RWPE2 (cell line): ENCODE measurements around the gene KXD1.
"Not testable (repeated sequence)": the region's sequence is repeated elsewhere in the genome, so short reads cannot be mapped to it uniquely, and the experiment has no call there.

Source experiments
- ATAC-seq: fragments of 200-7000 bp; cut with Tn5 transposase; 3 replicates; pipeline ENCODE4 v1.9.1; 2021; ENCODE audit warnings: low read depth
- DNase-seq: peaks from one replicate; pipeline ENCODE4 v3.0.0-alpha.2; 2020; ENCODE audit warnings: low spot score
- H3K27ac ChIP-seq: fragments of 450-650 bp; 2 replicates; pipeline ENCODE4 v1.5.1; 2017; ENCODE audit warnings: mild to moderate bottlenecking; ENCODE audit not compliant: poor library complexity, severe bottlenecking
- H3K27me3 ChIP-seq: fragments of 250-450 bp; sonication (Bioruptor Pico); 2 replicates; pipeline ENCODE4 v1.5.1; 2021; ENCODE audit warnings: mild to moderate bottlenecking, moderate library complexity; ENCODE audit not compliant: insufficient read depth, poor library complexity, severe bottlenecking
- H3K36me3 ChIP-seq: fragments of 250-450 bp; sonication (Bioruptor Pico); 2 replicates; pipeline ENCODE4 v1.5.1; 2020; ENCODE audit warnings: low read depth, mild to moderate bottlenecking, moderate library complexity
- H3K4me1 ChIP-seq: fragments of 250-450 bp; sonication (Bioruptor Pico); 2 replicates; pipeline ENCODE4 v1.5.1; 2021; ENCODE audit warnings: mild to moderate bottlenecking, moderate library complexity; ENCODE audit not compliant: insufficient read depth, poor library complexity, severe bottlenecking
- H3K4me3 ChIP-seq: fragments of 250-450 bp; sonication (Bioruptor Pico); 2 replicates; pipeline ENCODE4 v1.5.1; 2021; ENCODE audit warnings: mild to moderate bottlenecking, moderate library complexity; ENCODE audit not compliant: severe bottlenecking
- H3K9me3 ChIP-seq: fragments of 250-450 bp; sonication (Bioruptor Pico); 2 replicates; pipeline ENCODE4 v1.5.1; 2021; ENCODE audit warnings: mild to moderate bottlenecking, moderate library complexity; ENCODE audit not compliant: severe bottlenecking
- CTCF ChIP-seq: fragments of 450-650 bp; IDR thresholded peaks from one replicate; pipeline ENCODE4 v1.5.1; 2017; ENCODE audit warnings: mild to moderate bottlenecking, moderate library complexity; ENCODE audit not compliant: poor library complexity, severe bottlenecking

The KXD1 gene

GRCh38 chr19:18533058-18533457 is 24.6 kb upstream of the KXD1 start:
- H3K4me3 ChIP-seq: no peak overlapping the region
- H3K27me3 ChIP-seq: no peaks in the 10 kb centered on the region
- DNase-seq: peak; percentile 47
- no peak overlapping the region for H3K27ac ChIP-seq
- ATAC-seq: no peak
- H3K4me1 ChIP-seq: no peaks in the 10 kb centered on the region
- H3K36me3 ChIP-seq: peaks cover 49% of the 10 kb centered on the region
- TF ChIP-seq CTCF: no peak
- no peaks in the 10 kb centered on the region for H3K9me3 ChIP-seq

DNA sequence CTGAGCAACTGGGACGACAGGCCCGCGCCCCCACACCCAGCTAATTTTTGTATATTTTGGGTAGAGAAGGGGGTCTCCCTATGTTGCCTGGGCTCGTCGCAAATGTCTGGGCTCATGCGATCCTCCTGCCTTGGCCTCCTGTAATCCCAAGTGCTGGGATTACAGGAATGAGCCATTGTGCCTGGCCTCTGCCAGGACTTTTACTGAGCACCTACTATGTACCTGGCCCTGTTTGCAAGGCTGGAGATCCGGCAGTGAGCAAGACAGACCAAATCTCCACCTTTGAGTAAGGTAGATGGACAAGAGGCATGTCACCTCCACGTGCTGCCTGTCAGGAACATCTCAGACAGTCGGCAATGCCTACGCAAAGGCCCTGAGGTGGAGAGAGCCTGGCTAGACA is 21.2 kb upstream of the KXD1 start:
- H3K27ac ChIP-seq: no peak overlapping the region
- H3K27me3 ChIP-seq: no peaks in the 10 kb centered on the region
- DNase-seq (no peak), ATAC-seq (no peak)
- no peaks in the 10 kb centered on the region for H3K4me1 ChIP-seq
- no peak for TF ChIP-seq CTCF
- no peaks in the 10 kb centered on the region for H3K9me3 ChIP-seq
- peaks cover 66% of the 10 kb centered on the region for H3K36me3 ChIP-seq
- H3K4me3 ChIP-seq: no peak overlapping the region

DNA sequence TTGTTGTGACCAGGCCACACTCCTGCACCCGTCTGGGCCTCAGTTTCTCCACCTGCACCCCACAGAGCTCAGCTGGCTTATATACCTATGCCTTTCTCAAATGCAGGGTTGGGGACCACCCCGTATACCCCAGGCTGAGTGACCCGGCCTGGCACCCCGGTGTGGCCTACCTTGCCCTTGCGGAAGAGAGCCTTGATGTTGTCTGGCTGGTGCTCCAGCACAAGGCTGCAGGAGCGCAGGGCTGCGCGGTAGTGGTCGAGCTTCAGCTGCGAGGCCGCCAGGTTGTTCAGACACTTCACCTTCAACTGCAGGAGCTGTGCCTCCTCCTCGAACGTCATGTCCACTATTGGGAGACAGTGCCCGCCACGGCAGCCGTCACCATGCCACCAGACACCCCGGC is 20.2 kb upstream of the KXD1 start:
- TF ChIP-seq CTCF: no peak
- Histone ChIP-seq H3K9me3 (no peaks in the 10 kb centered on the region), H3K4me3 (no peak overlapping the region), H3K27me3 (no peaks in the 10 kb centered on the region), H3K4me1 (no peaks in the 10 kb centered on the region), H3K36me3 (peaks cover 61% of the 10 kb centered on the region), H3K27ac (no peak overlapping the region)
- no peak for ATAC-seq
- no peak for DNase-seq

GRCh38 chr19:18538115-18538514 is 19.6 kb upstream of the KXD1 start:
- H3K4me1 ChIP-seq: no peaks in the 10 kb centered on the region
- H3K27me3 ChIP-seq: no peaks in the 10 kb centered on the region
- peaks cover 54% of the 10 kb centered on the region for H3K36me3 ChIP-seq
- no peak overlapping the region for H3K27ac ChIP-seq
- no peaks in the 10 kb centered on the region for H3K9me3 ChIP-seq
- no peak overlapping the region for H3K4me3 ChIP-seq
- ATAC-seq (no peak), DNase-seq (no peak)
- no peak for TF ChIP-seq CTCF

DNA sequence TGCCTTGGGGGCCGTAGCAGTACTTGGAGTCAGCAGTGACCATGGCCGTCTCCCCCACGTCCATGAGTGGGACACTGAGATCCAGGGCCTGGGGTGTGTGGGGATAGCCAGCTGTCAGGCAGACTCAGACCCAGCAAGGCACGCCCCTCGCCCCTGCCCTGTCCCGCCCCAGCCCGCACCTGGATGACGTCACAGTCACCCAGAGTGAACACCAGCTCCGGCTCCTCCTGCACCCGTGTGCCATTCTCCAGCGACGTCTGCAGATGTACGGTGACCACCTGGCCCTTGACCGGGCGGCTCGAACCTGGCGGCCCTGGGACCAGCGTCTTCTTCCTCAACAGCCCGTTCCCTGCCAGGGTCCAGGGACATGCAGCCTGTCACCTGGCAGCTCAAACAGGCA is 18.3 kb upstream of the KXD1 start:
- Histone ChIP-seq H3K27ac (no peak overlapping the region), H3K9me3 (no peaks in the 10 kb centered on the region), H3K4me3 (no peak overlapping the region), H3K4me1 (no peaks in the 10 kb centered on the region), H3K36me3 (peaks cover 50% of the 10 kb centered on the region), H3K27me3 (no peaks in the 10 kb centered on the region)
- no peak for DNase-seq
- no peak for TF ChIP-seq CTCF
- ATAC-seq: no peak

- not testable (repeated sequence) for H3K4me1 ChIP-seq, H3K27me3 ChIP-seq, ATAC-seq, H3K9me3 ChIP-seq, H3K27ac ChIP-seq, H3K4me3 ChIP-seq, DNase-seq
- H3K36me3 ChIP-seq: peaks cover 45% of the 10 kb centered on the region
Observed at GRCh38 chr19:18540200-18540599, 17.5 kb upstream of the KXD1 start.
